BJ (cell line): Measurements from ENCODE around the gene PDGFB. TPM values are rescaled to one million over a fixed set of nuclear protein-coding genes. Genes with fewer than 3 reads are reported as not detected.

ENCODE experiments used
- CTCF ChIA-PET: fragments of 350-600 bp; formaldehyde crosslinking; extraction: SDS; loops from one replicate; lab custom pipeline; 2021; ENCODE audit warnings: antibody characterized with exemption, inconsistent platforms; lab: Yijun Ruan, JAX
- POLR2A ChIA-PET: fragments of 300-600 bp; sonication (Branson Sonifier 250); formaldehyde crosslinking; extraction: SDS; loops from one replicate; lab custom pipeline; 2021; ENCODE audit warnings: antibody characterized with exemption; lab: Charles Lee
- DNase-seq: peaks from one replicate; pipeline ENCODE4 v3.0.0-alpha.2; 2011; ENCODE audit warnings: low read depth
- H3K27me3 ChIP-seq: 2 replicates; pipeline ENCODE4 v1.6.0; 2011; ENCODE audit warnings: low read length; ENCODE audit not compliant: control insufficient read depth, insufficient read depth
- H3K36me3 ChIP-seq: 2 replicates; pipeline ENCODE4 v1.5.1; 2011; ENCODE audit warnings: low read length; ENCODE audit not compliant: control insufficient read depth, insufficient read depth
- H3K4me3 ChIP-seq: 2 replicates; pipeline ENCODE4 v1.5.1; 2011; ENCODE audit warnings: low read depth, mild to moderate bottlenecking, control low read depth, low read length
- CTCF ChIP-seq: IDR thresholded peaks from 2 replicates; pipeline ENCODE4 v1.5.1; 2011; ENCODE audit warnings: low read depth, mild to moderate bottlenecking, control low read depth, inconsistent platforms, low read length, moderate library complexity; ENCODE audit not compliant: insufficient read depth
- polyA plus RNA-seq: library from polyadenylated mRNA; depleted of rRNA; stranded (reverse); fragments of >200 nt; gene quantifications from 2 replicates; pipeline ENCODE4 v1.2.3, GENCODE V29; 2011

The PDGFB gene
- polyA plus RNA-seq, 1 experiment = 0.13 TPM

DNA sequence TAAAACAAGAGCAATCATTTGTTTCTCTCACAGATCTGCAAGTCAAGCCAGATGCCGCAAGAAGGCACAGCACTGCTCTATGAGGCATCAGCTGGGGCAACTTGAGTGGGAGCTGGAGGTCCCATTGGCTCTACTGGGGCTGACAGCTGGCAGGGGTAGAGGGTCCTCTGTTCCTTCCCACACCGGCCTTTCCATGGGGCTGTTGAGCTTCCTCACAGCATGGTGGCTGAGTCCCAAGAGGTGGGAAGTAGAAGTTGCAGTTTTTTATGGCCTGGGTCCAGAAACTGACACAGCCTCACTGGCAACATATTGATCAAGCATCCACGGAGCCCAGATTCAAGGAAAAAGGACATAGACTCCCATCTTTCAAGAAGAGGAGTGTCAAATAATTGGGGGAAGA is 40.2 kb upstream of the PDGFB start:
- ChIA-PET CTCF (no interaction called here), POLR2A (no interaction called here)
- Histone ChIP-seq H3K36me3 (no peaks in the 10 kb centered on the region), H3K27me3 (no peaks in the 10 kb centered on the region), H3K4me3 (no peak overlapping the region)
- TF ChIP-seq CTCF = no peak
- no peak for DNase-seq

- CTCF ChIA-PET = no interaction called here
- no peak for TF ChIP-seq CTCF
Observed at GRCh38 chr22:39284142-39284980, 39.6 kb upstream of the PDGFB start.

GRCh38 chr22:39283322-39284141 is 38.8 kb upstream of the PDGFB start:
- CTCF ChIA-PET = interaction anchor here (0.6 kb wide), 2 partner anchors 115 to 362 kb away, joined by 3 read pairs; no protein-coding TSS in a partner anchor
- H3K36me3 ChIP-seq = no peaks in the 10 kb centered on the region
- H3K4me3 ChIP-seq = no peak overlapping the region
- POLR2A ChIA-PET = no interaction called here
- H3K27me3 ChIP-seq = no peaks in the 10 kb centered on the region
- TF ChIP-seq CTCF = no peak
- DNase-seq = no peak

More at GRCh38 chr22:39284142-39284980, 39.6 kb upstream of the PDGFB start:
- no peaks in the 10 kb centered on the region for H3K27me3 ChIP-seq
- no peak overlapping the region for H3K4me3 ChIP-seq
- no peaks in the 10 kb centered on the region for H3K36me3 ChIP-seq
- POLR2A ChIA-PET = no interaction called here
- no peak for DNase-seq

DNA sequence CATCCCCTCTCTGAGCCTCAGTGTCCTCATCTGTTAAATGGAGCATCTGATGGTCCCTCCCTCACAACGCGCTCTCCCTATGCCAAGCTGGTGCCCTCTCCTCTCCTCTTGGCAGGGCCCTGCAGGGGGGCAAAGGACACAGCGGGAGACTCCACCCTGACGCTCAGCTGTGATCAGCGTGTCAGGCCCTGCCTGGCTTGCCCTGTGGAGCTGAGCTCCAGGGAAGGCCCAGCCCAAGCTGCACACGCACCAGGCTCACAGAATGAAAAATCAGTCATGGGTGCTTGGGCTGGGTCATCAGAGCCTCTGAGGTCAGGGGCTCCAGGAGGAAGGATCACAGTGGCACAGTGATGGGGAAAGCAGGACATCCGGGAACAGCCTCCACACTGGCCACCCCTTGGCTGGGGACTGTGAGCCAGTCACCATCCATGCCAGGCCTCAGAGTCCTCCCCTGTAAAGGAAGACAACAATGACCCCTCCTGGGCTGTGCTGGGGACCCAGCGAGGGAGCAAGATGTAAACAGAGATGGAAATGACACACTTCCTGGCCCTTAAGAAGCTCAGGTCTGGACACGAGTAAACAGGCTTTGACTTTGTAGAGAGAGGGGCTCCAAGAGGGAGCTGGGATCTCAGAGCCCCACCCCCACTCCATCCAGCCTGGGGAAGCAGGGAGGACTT is 38.0 kb upstream of the PDGFB start:
- H3K36me3 ChIP-seq = no peaks in the 10 kb centered on the region
- no peaks in the 10 kb centered on the region for H3K27me3 ChIP-seq
- TF ChIP-seq CTCF = no peak
- DNase-seq = no peak
- ChIA-PET POLR2A (no interaction called here), CTCF (interaction anchor here (0.6 kb wide), 2 partner anchors 115 to 362 kb away, joined by 3 read pairs; no protein-coding TSS in a partner anchor)
- no peak overlapping the region for H3K4me3 ChIP-seq

GRCh38 chr22:39281126-39281525 is 36.3 kb upstream of the PDGFB start:
- DNase-seq = no peak
- H3K4me3 ChIP-seq = no peak overlapping the region
- POLR2A ChIA-PET = no interaction called here
- no peaks in the 10 kb centered on the region for H3K27me3 ChIP-seq
- CTCF ChIA-PET = no interaction called here
- no peaks in the 10 kb centered on the region for H3K36me3 ChIP-seq
- TF ChIP-seq CTCF = no peak
